Measurements from ENCODE around the gene VASN.

VASN gene

DNA sequence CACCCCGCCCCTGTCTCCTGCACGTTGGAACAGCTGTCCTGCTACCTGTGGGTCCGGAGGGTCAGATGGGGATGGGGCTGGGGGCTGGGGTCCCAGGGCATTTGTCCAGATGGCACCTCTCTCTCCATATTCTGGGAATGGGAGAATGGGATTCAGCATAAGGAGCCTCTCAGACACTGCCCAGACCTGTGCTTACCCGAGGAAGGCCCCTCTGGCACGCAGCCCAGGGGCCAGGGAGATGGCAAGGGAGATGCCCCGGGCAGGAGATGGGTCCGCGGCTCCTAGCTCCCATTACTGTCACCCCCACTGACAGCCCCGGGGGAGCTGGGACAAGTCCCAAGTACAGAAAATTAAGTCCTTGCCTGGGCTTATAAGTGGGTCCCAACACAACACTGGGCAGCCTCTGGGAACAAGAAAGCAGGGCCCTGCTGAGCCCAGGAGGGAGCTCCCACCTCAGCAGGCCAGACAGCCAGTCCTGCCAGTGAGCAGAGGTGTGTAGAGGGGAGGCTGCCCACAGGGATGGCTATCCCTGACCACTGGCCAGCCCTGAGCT, 1.8 kb downstream of the VASN start:
- DNase-seq, result peak; percentile 79

DNA sequence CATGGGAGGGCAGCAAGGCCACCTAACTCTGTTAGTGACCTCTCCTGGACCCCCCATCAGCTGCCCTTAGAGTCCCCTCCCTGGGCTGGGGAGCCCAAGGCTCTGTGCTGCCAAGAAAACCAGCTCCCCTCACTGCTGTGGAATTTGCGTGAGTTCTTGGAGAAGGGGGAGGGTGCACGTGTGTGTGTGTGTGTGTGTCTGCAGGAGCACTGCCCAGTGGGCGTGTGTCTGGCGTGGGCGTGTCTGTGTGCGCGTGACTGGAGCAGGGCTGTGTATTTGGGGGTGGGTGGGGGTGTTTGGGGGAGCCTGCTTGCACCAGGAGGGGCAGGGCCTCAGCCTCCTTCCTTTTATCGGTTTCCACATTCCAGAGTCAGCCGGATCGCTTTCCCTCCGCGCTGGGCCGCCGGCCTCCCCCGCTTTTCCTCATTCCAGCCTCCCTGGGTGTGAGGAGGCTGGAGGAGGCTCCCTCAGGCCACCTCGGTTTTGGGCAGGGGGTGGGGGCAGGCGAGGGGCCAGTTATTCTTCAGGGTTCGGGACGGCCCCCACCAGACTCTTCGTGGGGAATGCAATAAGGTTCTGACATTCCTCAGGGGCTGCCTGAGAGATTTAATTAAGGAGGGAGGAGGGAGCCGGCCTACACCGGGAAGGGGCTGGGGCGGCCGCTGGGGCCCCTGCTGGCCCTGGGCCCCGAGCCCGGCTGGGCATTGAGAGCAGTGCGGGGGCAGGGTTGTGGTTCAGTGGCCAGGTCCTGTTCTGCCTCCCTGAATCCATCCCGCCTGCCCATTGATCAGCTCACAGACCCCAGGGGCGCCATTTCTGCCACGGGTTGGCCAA, 2.5 kb downstream of the VASN start:
- DNase-seq, result no peak

DNA sequence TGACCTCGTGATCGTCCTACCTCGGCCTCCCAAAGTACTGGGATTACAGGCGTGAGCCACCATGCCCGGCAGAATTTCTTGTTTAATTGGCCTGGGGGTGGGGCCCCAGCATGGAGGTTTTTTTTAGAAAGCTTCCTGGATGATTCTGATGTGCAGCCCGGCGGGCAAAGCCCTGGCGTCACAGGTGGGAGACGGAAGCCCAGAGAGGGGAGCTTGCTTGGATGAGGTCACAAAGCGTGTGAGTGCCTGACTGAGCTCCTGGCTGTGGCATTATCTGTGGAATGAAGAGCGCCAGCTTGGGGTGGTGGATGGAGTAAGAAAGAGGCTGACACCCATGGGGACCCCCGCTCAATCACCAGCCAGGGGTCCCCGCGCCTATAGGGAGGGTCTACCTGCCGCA, 4.1 kb downstream of the VASN start:
- no peak for DNase-seq

DNA sequence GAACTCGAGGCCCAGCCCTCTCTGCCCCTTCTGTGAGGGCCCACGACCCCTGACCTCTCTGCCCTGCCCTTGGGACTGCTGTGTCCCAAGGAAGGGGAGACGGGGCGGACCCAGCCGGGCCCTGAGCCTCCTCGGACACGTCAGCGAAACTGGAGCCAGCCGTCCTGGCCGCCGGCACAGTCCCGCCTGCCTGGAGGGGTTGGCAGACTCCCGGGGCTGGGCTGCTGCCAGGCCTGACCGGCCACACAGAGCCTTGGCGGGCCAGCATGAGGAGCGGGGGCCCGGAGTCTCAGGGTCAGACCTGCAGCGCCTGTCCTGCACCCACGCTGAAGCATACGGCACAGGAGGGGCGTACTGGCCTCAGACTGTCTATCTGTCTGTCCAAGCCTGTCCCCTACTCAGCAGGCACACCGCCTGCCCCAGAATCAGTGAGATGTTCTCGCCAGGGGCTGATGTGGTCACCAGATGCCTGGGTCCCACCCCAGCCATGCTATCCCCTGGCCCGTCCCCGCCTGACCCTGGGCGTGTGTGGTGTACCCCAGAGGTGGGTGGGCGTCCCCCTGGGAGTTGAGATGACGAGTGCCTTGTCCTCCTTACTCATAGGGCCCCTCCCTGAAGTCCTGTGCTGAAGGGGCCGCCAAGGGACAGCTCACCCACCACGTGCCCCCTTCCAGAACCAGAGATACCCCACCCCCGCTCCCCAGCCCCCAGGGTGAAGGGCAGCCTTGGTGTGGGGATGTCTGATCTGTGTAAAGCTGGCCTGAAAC, 4.7 kb downstream of the VASN start:
- no peak for DNase-seq

DNA sequence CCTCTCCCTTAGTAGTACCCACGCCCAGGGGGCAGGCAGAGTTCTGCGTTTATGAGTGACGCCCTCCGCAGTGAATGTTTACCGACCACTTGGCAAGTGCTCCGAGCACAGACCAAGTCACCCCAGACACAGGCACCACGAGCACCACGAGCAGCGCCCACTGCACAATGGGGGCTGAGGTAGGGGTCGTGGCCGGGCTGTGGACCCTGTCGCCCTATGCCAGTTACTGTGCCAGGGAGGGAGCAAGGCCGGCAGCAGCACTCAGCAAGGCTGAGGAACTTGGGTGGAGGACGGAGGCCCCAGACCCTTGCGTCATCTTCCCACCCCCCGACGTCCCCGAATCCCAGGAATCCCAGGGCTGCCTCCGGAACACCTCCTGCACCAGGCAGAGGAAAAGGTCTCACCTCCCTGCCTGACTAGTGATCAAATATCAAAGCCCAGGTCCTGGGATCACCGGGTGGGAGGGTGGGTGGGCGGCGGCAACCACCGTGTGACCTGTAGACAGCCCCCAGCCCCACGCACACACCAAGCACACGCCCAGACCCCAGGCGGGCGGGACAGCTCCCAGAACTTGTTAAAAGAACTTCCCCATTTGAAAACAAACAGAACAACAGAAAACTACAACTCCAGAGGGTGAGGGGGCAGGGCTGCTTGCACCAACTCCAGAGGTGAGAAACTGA, 5.4 kb downstream of the VASN start:
- no peak for DNase-seq

DNA sequence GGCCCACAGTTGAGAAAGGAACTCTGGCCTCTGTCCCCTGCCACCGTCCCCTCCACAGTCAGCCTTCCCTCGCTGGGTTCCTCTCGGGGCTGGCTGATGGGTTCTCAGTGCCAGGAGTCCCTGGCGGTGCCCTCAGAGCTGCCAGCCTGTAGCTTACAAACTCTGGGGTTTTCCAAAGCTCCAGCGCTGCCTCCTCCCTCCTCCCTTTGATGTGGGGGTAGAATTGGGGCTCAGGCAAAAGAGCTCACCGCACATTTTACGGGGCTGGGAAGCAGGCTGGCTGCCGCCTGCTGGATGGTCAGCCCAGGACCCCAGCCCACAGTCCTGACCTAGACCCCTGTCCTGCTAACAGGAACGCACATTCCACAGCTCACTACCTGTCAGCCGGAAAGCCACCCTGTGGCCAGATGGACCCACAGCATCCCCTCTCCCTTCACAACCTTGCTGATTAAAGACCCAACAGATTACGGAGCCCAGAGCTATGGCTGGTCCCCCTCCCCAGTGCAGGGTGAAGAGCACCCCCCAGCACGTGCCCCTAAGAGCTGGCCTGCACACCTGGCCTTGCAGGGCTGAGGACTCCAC, 6.0 kb downstream of the VASN start:
- no peak for DNase-seq

DNA sequence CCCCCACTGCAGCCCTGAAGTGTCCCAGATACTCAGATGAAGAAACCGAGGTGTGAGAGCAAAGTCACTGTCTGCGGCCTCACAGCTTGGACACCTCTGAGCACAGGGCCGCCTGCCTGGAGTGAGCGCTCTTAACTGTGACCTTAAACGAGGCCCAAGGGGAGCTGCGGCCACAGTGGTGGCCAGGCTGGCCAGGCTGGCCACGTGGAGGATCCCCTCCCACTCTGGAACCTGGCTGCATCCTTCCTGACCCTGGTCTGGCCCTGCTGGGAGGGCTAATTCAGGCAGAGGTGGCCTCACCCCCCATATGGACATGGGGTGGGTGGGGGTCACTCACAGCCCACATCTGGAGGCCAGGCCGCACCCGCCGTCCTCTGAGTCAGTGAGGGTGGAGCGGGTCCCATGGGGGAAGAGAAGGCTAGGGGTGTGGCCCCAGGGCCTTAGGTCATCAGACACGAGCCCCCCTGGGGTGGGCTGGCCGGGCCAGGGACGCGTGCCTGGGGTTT, 6.6 kb downstream of the VASN start:
- DNase-seq, result no peak

DNA sequence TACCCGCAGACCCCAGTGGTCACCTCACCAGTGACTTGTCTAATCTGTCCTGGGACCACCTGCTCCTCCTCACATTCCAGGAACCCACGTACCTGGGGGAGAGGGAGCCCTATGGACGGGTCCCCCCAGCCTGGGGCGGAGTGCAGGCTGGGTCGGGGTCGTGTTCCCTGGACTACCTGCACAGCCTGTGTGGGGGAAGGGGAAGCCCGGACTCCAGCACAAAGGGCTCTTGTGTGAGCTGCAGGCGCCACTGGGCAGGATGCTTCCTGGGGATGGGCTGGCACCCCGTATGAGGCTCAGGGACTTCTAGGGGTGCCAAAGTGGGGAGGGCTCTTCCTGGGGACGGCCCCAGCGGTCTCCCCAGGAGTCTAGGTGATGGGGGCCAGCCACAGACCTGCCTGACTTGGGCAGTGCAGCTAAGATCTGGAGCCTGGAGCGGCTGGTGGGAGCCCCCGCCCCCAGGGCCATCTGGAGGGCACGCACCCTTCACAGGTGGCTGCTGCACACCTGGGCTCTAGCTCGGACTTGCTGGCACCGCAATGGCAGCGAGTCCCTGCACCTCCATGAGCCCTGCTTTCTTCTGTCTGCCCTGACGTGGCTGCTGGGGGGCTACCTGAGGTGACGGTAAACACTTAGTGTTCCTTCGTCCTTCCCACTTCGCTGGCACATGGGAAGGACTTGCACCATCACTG, 7.5 kb downstream of the VASN start:
- DNase-seq, result no peak

DNA sequence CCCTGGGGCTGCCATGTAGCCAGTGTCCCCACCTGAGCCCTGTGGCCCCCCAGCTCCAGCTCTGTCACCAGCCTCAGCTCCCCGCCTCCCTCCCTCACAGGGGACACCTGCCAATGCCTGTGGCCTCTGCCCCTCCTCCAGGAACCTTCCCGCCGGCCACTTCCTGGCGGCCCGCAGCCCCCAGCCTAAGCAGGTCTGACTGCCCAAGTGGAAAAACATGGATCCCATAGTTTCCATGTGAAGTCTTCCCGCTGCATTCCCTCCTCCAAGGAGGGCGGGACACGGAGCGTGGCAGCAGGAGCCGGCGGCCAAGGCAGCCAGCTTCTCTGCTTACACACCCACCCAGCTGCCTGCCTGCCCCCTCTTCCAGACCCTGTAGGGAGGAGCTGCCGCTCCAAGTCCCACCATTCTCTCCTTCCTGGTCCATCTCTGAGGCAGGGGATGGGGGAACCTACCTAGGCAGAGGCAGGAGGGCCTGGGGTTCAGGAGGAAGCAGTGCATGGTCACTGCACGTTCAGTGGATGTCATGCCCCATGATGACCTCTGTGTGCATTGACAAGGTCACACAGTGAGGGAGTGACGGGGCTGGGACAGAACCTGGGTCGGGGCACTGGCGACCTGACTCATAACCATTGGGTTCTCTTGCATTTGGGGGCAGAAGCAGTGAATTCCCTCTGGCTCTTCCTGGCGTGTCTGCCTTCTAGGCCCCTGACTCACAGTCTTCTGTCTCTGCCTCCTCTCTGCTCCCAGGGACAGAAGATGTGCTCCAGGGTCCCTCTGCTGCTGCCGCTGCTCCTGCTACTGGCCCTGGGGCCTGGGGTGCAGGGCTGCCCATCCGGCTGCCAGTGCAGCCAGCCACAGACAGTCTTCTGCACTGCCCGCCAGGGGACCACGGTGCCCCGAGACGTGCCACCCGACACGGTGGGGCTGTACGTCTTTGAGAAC, 8.7 kb downstream of the VASN start:
- DNase-seq, result no peak

DNA sequence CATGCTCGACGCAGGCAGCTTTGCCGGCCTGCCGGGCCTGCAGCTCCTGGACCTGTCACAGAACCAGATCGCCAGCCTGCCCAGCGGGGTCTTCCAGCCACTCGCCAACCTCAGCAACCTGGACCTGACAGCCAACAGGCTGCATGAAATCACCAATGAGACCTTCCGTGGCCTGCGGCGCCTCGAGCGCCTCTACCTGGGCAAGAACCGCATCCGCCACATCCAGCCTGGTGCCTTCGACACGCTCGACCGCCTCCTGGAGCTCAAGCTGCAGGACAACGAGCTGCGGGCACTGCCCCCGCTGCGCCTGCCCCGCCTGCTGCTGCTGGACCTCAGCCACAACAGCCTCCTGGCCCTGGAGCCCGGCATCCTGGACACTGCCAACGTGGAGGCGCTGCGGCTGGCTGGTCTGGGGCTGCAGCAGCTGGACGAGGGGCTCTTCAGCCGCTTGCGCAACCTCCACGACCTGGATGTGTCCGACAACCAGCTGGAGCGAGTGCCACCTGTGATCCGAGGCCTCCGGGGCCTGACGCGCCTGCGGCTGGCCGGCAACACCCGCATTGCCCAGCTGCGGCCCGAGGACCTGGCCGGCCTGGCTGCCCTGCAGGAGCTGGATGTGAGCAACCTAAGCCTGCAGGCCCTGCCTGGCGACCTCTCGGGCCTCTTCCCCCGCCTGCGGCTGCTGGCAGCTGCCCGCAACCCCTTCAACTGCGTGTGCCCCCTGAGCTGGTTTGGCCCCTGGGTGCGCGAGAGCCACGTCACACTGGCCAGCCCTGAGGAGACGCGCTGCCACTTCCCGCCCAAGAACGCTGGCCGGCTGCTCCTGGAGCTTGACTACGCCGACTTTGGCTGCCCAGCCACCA, 9.7 kb downstream of the VASN start:
- no peak for DNase-seq

DNA sequence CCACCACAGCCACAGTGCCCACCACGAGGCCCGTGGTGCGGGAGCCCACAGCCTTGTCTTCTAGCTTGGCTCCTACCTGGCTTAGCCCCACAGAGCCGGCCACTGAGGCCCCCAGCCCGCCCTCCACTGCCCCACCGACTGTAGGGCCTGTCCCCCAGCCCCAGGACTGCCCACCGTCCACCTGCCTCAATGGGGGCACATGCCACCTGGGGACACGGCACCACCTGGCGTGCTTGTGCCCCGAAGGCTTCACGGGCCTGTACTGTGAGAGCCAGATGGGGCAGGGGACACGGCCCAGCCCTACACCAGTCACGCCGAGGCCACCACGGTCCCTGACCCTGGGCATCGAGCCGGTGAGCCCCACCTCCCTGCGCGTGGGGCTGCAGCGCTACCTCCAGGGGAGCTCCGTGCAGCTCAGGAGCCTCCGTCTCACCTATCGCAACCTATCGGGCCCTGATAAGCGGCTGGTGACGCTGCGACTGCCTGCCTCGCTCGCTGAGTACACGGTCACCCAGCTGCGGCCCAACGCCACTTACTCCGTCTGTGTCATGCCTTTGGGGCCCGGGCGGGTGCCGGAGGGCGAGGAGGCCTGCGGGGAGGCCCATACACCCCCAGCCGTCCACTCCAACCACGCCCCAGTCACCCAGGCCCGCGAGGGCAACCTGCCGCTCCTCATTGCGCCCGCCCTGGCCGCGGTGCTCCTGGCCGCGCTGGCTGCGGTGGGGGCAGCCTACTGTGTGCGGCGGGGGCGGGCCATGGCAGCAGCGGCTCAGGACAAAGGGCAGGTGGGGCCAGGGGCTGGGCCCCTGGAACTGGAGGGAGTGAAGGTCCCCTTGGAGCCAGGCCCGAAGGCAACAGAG, 10.5 kb downstream of the VASN start:
- no peak for DNase-seq

DNA sequence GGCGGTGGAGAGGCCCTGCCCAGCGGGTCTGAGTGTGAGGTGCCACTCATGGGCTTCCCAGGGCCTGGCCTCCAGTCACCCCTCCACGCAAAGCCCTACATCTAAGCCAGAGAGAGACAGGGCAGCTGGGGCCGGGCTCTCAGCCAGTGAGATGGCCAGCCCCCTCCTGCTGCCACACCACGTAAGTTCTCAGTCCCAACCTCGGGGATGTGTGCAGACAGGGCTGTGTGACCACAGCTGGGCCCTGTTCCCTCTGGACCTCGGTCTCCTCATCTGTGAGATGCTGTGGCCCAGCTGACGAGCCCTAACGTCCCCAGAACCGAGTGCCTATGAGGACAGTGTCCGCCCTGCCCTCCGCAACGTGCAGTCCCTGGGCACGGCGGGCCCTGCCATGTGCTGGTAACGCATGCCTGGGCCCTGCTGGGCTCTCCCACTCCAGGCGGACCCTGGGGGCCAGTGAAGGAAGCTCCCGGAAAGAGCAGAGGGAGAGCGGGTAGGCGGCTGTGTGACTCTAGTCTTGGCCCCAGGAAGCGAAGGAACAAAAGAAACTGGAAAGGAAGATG, 11.2 kb downstream of the VASN start:
- DNase-seq, result no peak

DNA sequence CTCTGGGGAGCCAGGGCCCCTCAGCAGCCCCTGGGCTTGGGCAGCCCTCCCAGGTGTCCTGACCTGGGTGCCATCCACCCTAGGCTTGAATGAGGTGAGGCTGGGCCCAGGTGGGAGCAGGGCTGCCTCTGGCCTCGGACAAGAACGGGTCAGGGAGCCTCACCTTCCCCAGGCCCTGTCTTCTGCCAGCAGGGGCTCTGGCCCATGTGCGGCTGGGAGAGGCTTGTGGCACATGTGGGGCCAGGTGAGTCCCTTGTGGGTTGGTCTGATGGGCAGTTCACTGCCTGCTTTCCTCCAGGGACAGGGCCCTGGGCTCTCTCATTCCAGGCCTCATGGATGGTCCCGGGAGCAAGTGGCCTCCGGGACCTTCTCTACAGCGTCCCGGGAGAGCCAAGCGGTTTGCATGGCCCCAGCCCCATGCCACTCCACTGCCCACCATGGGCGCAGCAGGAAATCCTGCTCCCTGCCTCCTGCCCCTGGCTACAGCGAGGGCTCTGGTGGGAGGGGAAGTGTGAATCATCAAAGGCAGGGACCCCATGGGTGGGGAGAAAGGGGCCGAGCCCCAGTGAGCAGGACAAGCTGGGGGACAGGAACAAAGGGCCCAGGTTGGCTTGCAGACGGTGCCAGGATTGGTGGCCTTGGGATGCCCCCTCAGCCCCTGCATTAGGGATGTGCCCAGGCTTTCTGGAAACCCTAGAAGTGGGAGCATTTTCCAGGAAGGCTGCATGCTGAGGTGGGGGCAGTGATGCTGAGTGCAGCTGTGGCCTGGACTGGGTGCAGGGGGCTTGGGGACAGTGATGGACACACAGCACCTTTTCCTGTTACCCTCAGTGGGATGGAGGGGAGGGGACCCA, 12.2 kb downstream of the VASN start:
- no peak for DNase-seq

DNA sequence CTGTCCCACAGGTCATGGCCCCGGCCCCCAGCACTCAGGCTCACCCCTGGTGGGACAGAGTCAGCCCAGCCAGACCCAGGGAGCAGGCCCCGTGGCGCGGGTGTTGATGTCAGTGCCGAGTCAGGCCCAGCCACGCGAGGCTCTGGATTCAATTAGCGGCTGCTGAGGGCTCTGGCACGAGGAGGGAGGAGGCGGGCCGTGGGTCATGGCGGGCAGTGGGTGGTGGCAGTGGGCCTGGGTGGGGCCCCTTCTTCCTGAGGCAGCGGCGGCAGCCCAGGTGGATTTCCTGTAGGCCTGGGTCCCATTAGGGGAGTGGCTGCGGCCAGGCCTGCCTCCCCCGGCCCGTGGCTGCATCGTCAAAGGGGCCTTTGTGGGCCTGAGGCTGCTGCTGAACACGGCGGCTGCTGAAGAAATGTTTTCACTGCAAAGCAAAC, 12.9 kb downstream of the VASN start:
- no peak for DNase-seq

DNA sequence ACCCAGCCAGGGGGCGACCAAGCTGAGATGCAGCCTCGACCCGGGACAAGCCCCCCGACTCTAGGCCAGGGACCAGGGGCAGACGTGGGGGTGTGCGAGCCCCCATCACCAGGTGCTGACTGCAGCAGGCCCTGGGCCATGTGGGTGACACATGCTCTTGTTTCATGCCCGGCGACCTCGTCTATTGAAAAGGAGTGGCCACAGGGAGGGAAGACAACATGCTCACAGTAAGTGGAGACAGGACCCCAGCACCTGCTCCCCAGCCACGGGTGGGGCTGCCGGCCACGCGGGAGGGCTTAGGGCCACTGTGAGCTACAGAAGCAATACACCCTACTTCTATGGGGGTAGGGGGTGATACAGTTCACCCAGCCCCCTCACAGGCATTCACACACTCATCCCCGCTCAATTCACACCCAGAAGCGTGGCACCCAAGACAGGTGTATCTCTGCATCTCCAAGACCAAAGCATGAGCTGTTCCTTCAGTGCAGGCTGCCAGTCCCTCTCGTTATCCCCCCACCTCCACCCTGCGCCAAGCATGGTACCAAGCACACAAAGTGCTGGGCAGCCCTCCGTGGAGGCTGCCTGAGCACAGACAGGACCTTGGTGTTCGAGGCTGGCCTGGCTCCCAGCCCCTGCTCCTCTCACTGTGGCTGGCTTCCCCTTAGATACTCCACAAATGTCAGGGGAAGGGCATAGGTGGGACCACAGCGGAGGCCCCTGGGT, 13.6 kb downstream of the VASN start:
- DNase-seq, result no peak

DNA sequence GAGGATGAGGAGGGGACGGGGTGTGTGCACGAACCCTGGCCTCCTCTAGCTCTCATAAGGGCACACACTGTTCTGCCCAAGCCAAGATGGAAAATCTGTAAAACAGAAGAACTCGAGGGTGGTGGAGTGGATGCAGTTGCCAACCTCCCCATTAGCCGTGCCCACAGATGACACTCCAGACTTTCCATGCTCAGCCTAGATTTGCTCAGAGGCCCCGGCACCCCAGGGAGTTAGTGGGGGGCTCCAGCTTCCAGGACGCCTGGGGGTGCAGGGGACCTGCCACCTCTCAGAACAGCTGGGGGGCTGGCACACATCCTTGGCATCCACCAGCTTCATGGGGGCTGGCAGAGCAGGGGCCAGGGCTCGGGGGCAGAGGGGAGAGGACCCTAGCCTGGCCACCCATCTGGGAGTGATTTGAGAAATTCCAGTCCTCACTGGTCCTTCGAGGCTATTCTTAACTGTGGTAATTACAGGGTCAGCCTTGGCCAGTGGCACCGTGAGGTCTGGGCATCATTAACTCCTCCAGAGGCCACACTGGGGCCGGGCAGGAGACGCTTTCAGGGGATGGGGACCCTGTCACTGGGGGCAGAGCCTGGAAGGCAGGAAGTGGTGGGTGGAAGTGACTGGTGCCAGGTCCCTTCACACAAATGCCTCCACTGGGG, 14.3 kb downstream of the VASN start:
- no peak for DNase-seq

DNA sequence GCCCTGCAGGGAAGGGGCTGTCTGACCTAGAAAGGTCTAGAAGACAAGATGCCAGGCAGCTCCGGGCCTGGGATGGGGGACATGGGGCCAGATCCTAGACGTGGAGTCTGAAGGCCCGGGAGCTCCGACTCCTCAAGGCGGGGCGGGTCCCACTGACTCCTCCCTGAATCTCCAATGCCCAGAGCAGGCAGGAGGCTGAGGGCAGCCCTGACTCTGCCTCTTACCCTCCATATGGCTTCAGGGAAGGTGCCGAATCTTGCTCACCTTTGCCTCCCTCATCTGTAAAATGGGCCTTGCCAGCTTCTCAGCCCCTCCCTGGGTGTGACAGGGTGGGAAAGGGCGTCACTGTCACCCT, 14.8 kb downstream of the VASN start:
- DNase-seq, result no peak

Measured in NCI-H345 (cell line).